ENCODE measurements around the gene PDCD10. TPM values are rescaled to one million over a fixed set of nuclear protein-coding genes. Genes with fewer than 3 reads are reported as not detected.

PDCD10 gene
- total RNA-seq, 1 donor from 2014 or later = 117 TPM

DNA sequence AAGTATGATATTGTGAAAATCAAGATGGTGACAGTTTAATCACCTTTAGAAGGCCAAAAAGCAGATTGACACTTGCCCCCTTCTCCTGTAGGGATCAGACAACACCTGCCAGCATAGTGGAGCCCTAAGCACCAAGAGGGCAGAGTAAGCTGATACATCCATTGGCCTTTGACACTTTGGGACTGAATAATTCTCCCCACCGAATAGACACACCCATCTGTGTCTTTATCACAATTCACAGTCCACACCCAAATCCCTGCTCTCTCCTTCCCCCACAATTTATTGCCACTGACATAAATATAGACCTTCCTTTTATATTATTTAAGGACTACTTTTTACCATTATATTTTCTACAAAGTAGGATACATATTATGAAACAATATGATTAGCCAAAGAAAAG lies 77.9 kb downstream of the PDCD10 start:
- TF ChIP-seq EZH2phosphoT487 (IDR thresholded peaks at IDR 0.05) (no peak), CTCF (IDR thresholded peaks at IDR 0.05) (no peak), EZH2 (IDR thresholded peaks at IDR 0.05) (no peak)
- H3K27ac ChIP-seq = no peak overlapping the region
- peaks cover 27% of the 10 kb centered on the region for H3K4me1 ChIP-seq
- Mint-ChIP-seq H3K36me3 (peaks cover under 1% of the 10 kb centered on the region), H3K9me3 (no peaks in the 10 kb centered on the region), H3K27ac (peak overlapping the region; percentile 79), H3K4me1 (peaks cover 47% of the 10 kb centered on the region), H3K27me3 (ENCODE audit: insufficient read depth, low read depth) (peaks cover 3% of the 10 kb centered on the region), H3K4me3 (peak overlapping the region; percentile 41)
- H3K27me3 ChIP-seq = no peaks in the 10 kb centered on the region
- peaks cover 3% of the 10 kb centered on the region for H4K20me1 ChIP-seq (ENCODE audit: low read depth)
- DNase-seq (ENCODE audit: low spot score) = no peak
- no peak overlapping the region for H3K9ac ChIP-seq
- H3K36me3 ChIP-seq = no peaks in the 10 kb centered on the region
- no peak overlapping the region for H3K4me2 ChIP-seq
- no peak overlapping the region for H2AFZ ChIP-seq (replicated peaks)
- no peaks in the 10 kb centered on the region for H3K79me2 ChIP-seq (ENCODE audit: low read depth)
- no peaks in the 10 kb centered on the region for H3K9me3 ChIP-seq (ENCODE audit: low read depth)
- H3F3A ChIP-seq (ENCODE audit: low read depth) = peaks cover 14% of the 10 kb centered on the region
- H3K4me3 ChIP-seq = no peak overlapping the region

- Histone ChIP-seq H3K9ac (no peak within 1 kb of the TSS), H3K36me3 (no peaks in the 10 kb centered on the region), H3K27ac (no peak within 1 kb of the TSS), H3K27me3 (no peaks in the 10 kb centered on the region), H3F3A (ENCODE audit: low read depth) (peaks cover 14% of the 10 kb centered on the region), H4K20me1 (ENCODE audit: low read depth) (peaks cover 3% of the 10 kb centered on the region), H2AFZ (replicated peaks) (no peak within 1 kb of the TSS), H3K79me2 (ENCODE audit: low read depth) (no peaks in the 10 kb centered on the region), H3K4me3 (no peak within 1 kb of the TSS), H3K9me3 (ENCODE audit: low read depth) (no peaks in the 10 kb centered on the region), H3K4me1 (peaks cover 27% of the 10 kb centered on the region), H3K4me2 (peak within 1 kb of the TSS; percentile 55)
- H3K36me3 Mint-ChIP-seq = peaks cover 15% of the 10 kb centered on the region
- no peaks in the 10 kb centered on the region for H3K9me3 Mint-ChIP-seq
- TF ChIP-seq CTCF (IDR thresholded peaks at IDR 0.05) (no peak), EZH2phosphoT487 (IDR thresholded peaks at IDR 0.05) (no peak), EZH2 (IDR thresholded peaks at IDR 0.05) (no peak)
- H3K4me3 Mint-ChIP-seq = peak within 1 kb of the TSS; percentile 68
- H3K4me1 Mint-ChIP-seq = peaks cover 46% of the 10 kb centered on the region
- H3K27ac Mint-ChIP-seq = peak within 1 kb of the TSS; percentile 99
- DNase-seq (ENCODE audit: low spot score) = peak; percentile 44
- no peaks in the 10 kb centered on the region for H3K27me3 Mint-ChIP-seq (ENCODE audit: insufficient read depth, low read depth)
Observed at GRCh38 chr3:167653760-167654159, 80.9 kb downstream of the PDCD10 start, which contains the start of gene WDR49. WDR49 (minus strand) TSS chr3:167653942; CDS start chr3:167653425, 517 bp downstream.

DNA sequence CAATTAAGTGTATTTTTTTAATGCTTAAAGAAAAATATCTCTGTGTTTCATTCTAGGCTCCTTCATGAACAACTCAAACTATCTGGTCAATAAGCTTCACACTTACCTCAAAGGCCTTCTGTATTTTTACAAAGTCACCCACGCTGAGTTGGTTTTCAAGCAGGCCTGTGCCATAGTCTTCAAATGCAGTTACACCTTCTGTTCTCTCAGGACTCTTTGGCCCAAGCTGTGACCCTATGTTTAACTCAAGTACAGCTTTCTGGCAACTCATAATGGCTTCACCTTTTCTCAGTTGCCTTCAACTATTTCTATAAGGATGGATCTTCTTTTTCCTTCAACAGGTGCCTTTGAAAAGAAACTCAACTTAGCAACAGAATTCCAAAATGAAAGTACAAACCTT lies 81.5 kb downstream of the PDCD10 start:
- peaks cover 43% of the 10 kb centered on the region for H3K4me1 Mint-ChIP-seq
- H3K27me3 Mint-ChIP-seq (ENCODE audit: insufficient read depth, low read depth) = no peaks in the 10 kb centered on the region
- H3F3A ChIP-seq (ENCODE audit: low read depth) = peaks cover 12% of the 10 kb centered on the region
- no peaks in the 10 kb centered on the region for H4K20me1 ChIP-seq (ENCODE audit: low read depth)
- H3K9me3 ChIP-seq (ENCODE audit: low read depth) = no peaks in the 10 kb centered on the region
- TF ChIP-seq CTCF (IDR thresholded peaks at IDR 0.05) (no peak), EZH2phosphoT487 (IDR thresholded peaks at IDR 0.05) (no peak), EZH2 (IDR thresholded peaks at IDR 0.05) (no peak)
- peaks cover 15% of the 10 kb centered on the region for H3K36me3 Mint-ChIP-seq
- H3K9me3 Mint-ChIP-seq = no peaks in the 10 kb centered on the region
- H3K27ac Mint-ChIP-seq = peak overlapping the region; percentile 99
- H3K4me2 ChIP-seq = no peak overlapping the region
- no peaks in the 10 kb centered on the region for H3K27me3 ChIP-seq
- H3K27ac ChIP-seq = no peak overlapping the region
- peaks cover 25% of the 10 kb centered on the region for H3K4me1 ChIP-seq
- DNase-seq (ENCODE audit: low spot score) = no peak
- H3K36me3 ChIP-seq = no peaks in the 10 kb centered on the region
- no peak overlapping the region for H2AFZ ChIP-seq (replicated peaks)
- no peak overlapping the region for H3K9ac ChIP-seq
- no peak overlapping the region for H3K4me3 ChIP-seq
- H3K4me3 Mint-ChIP-seq = peak overlapping the region; percentile 18
- H3K79me2 ChIP-seq (ENCODE audit: low read depth) = no peaks in the 10 kb centered on the region

Data from neural progenitor cell (in vitro differentiated cells).